IMR-90 (cell line): ENCODE measurements around the gene PHLPP2. TPM values are rescaled to one million over a fixed set of nuclear protein-coding genes. Genes with fewer than 3 reads are reported as not detected.

Experiments used
- ATAC-seq: fragments of 200-7000 bp; cut with Tn5 transposase; 2 replicates; pipeline ENCODE4 v1.9.1; 2020; ENCODE audit warnings: low read depth, mild to moderate bottlenecking, moderate library complexity
- BruUV-seq: library from RNA; stranded (reverse); fragments of 400-500 nt; replicated peaks from 2 replicates; lab custom pipeline; 2021; lab: Mats Ljungman, UMichigan
- CTCF ChIA-PET: fragments of 300-600 bp; formaldehyde crosslinking; extraction: SDS; loops from one replicate; lab custom pipeline; 2021; ENCODE audit warnings: antibody characterized with exemption; lab: Yijun Ruan, JAX
- POLR2A ChIA-PET: fragments of 300-600 bp; sonication (Branson Sonifier 250); formaldehyde crosslinking; loops from one replicate; lab custom pipeline; 2022; ENCODE audit warnings: antibody characterized with exemption; ENCODE audit not compliant: unreplicated experiment; lab: Charles Lee
- DNase-seq: peaks from one replicate; pipeline ENCODE4 v3.0.0; 2013
- H2AFZ ChIP-seq: replicated peaks from 2 replicates; pipeline ENCODE3; 2013; ENCODE audit warnings: low read length, mild to moderate bottlenecking; ENCODE audit not compliant: poor library complexity
- H2AK5ac ChIP-seq: 2 replicates; pipeline ENCODE4 v1.6.1; 2013; ENCODE audit warnings: low read depth, low read length, inconsistent platforms
- H2AK9ac ChIP-seq: replicated peaks from 2 replicates; pipeline ENCODE3; 2013; ENCODE audit warnings: mild to moderate bottlenecking, low read depth, low read length, moderate library complexity; ENCODE audit not compliant: poor library complexity
- H2BK120ac ChIP-seq: 2 replicates; pipeline ENCODE4 v1.6.1; 2013; ENCODE audit warnings: low read depth, low read length, inconsistent platforms
- H2BK15ac ChIP-seq: 3 replicates; pipeline ENCODE4 v1.6.1; 2013; ENCODE audit warnings: low read depth, low read length, inconsistent platforms
- H2BK20ac ChIP-seq: 2 replicates; pipeline ENCODE4 v1.6.1; 2013; ENCODE audit warnings: low read depth, mild to moderate bottlenecking, inconsistent platforms, low read length, moderate library complexity
- H2BK5ac ChIP-seq: 2 replicates; pipeline ENCODE4 v1.6.1; 2013; ENCODE audit warnings: mild to moderate bottlenecking, low read depth, low read length, inconsistent platforms; ENCODE audit not compliant: poor library complexity, severe bottlenecking
- H3K14ac ChIP-seq: replicated peaks from 2 replicates; pipeline ENCODE4 v1.6.1; 2013; ENCODE audit warnings: low read depth, low read length, inconsistent platforms
- H3K18ac ChIP-seq: 2 replicates; pipeline ENCODE4 v1.6.1; 2013; ENCODE audit warnings: low read depth, low read length, control low read depth
- H3K23ac ChIP-seq: 2 replicates; pipeline ENCODE4 v1.6.1; 2013; ENCODE audit warnings: low read depth, low read length, inconsistent platforms
- H3K27ac ChIP-seq: 2 replicates; pipeline ENCODE4 v1.5.1; 2013; ENCODE audit warnings: mild to moderate bottlenecking, control low read depth, low read length; ENCODE audit not compliant: insufficient read depth
- H3K27me3 ChIP-seq: 2 replicates; pipeline ENCODE4 v1.6.1; 2013; ENCODE audit warnings: low read length; ENCODE audit not compliant: control insufficient read depth, insufficient read depth
- H3K36me3 ChIP-seq: 2 replicates; pipeline ENCODE4 v1.6.1; 2013; ENCODE audit warnings: low read length, mixed read lengths; ENCODE audit not compliant: control insufficient read depth, insufficient read depth
- H3K4ac ChIP-seq: 2 replicates; pipeline ENCODE4 v1.6.1; 2013; ENCODE audit warnings: low read depth, low read length, inconsistent platforms
- H3K4me1 ChIP-seq: 2 replicates; pipeline ENCODE4 v1.6.1; 2013; ENCODE audit warnings: low read length, mixed read lengths; ENCODE audit not compliant: control insufficient read depth, insufficient read depth
- H3K4me2 ChIP-seq: 2 replicates; pipeline ENCODE4 v1.6.1; 2013; ENCODE audit warnings: low read depth, mild to moderate bottlenecking, control low read depth, low read length, moderate library complexity
- H3K4me3 ChIP-seq: 2 replicates; pipeline ENCODE4 v1.5.1; 2013; ENCODE audit warnings: low read depth, mild to moderate bottlenecking, control low read depth, low read length, moderate library complexity; ENCODE audit not compliant: insufficient read depth
- H3K56ac ChIP-seq: 2 replicates; pipeline ENCODE4 v1.6.1; 2013; ENCODE audit warnings: low read length, inconsistent platforms; ENCODE audit not compliant: insufficient read depth; ENCODE audit errors: extremely low read depth
- H3K79me1 ChIP-seq, 2 experiments: 2 replicates each; pipeline ENCODE4 v1.6.1; 2013; ENCODE audit warnings: low read length in 2 of 2, inconsistent platforms in 1 of 2, low read depth in 1 of 2
- H3K9ac ChIP-seq: 2 replicates; pipeline ENCODE4 v1.6.1; 2013; ENCODE audit warnings: low read depth, low read length, control low read depth
- H3K9me1 ChIP-seq: 2 replicates; pipeline ENCODE4 v1.6.1; 2013; ENCODE audit warnings: low read length, inconsistent platforms; ENCODE audit not compliant: insufficient read depth
- H3K9me3 ChIP-seq: 2 replicates; pipeline ENCODE4 v1.6.1; 2013; ENCODE audit warnings: low read length; ENCODE audit not compliant: control insufficient read depth, insufficient read depth
- H4K20me1 ChIP-seq: 2 replicates; pipeline ENCODE4 v1.6.1; 2013; ENCODE audit warnings: low read length, inconsistent platforms; ENCODE audit not compliant: insufficient read depth
- H4K5ac ChIP-seq: 2 replicates; pipeline ENCODE4 v1.6.1; 2013; ENCODE audit warnings: mild to moderate bottlenecking, low read depth, low read length, control low read depth
- H4K8ac ChIP-seq, 2 experiments: 2 replicates each; pipeline ENCODE4 v1.6.1; 2013; ENCODE audit warnings: low read depth in 2 of 2, low read length in 2 of 2, control low read depth in 1 of 2, inconsistent platforms in 1 of 2
- H4K91ac ChIP-seq: 2 replicates; pipeline ENCODE4 v1.6.1; 2013; ENCODE audit warnings: low read depth, low read length, inconsistent platforms; ENCODE audit not compliant: insufficient read depth
- BHLHE40 ChIP-seq: fragments of 150-350 bp; IDR thresholded peaks from 2 replicates; pipeline ENCODE4 v1.6.1; 2016; ENCODE audit warnings: mild to moderate bottlenecking, low read depth, low read length
- CEBPB ChIP-seq: IDR thresholded peaks from 2 replicates; pipeline ENCODE4 v1.6.1; 2012; ENCODE audit warnings: low read depth, low read length, improper control_type of control experiment
- CHD1 ChIP-seq: IDR thresholded peaks from 2 replicates; pipeline ENCODE4 v1.6.1; 2012; ENCODE audit warnings: low read depth, low read length, improper control_type of control experiment
- CTCF ChIP-seq: conservative IDR thresholded peaks from 2 replicates; pipeline ENCODE4 v1.5.1; 2012; ENCODE audit warnings: mild to moderate bottlenecking, low read depth, low read length, improper control_type of control experiment
- ELK1 ChIP-seq: fragments of 150-350 bp; IDR thresholded peaks from 2 replicates; pipeline ENCODE4 v1.6.1; 2016; ENCODE audit warnings: low read depth, mild to moderate bottlenecking, low read length, moderate library complexity, borderline replicate concordance
- FOS ChIP-seq: fragments of 150-350 bp; IDR thresholded peaks from 2 replicates; pipeline ENCODE4 v1.6.1; 2016; ENCODE audit warnings: low read depth, low read length
- MAFK ChIP-seq: IDR thresholded peaks from 2 replicates; pipeline ENCODE4 v1.6.1; 2012; ENCODE audit warnings: low read depth, low read length, improper control_type of control experiment
- MAZ ChIP-seq: IDR thresholded peaks from 2 replicates; pipeline ENCODE4 v1.6.1; 2012; ENCODE audit warnings: low read depth, mild to moderate bottlenecking, low read length, improper control_type of control experiment, moderate library complexity, borderline replicate concordance
- MXI1 ChIP-seq: IDR thresholded peaks from 2 replicates; pipeline ENCODE4 v1.6.1; 2012; ENCODE audit warnings: low read depth, mild to moderate bottlenecking, low read length, moderate library complexity, borderline replicate concordance
- NFE2L2 ChIP-seq: fragments of 150-350 bp; IDR thresholded peaks from 2 replicates; pipeline ENCODE4 v1.6.1; 2016; ENCODE audit warnings: low read depth, mild to moderate bottlenecking, low read length
- POLR2A ChIP-seq: IDR thresholded peaks from 2 replicates; pipeline ENCODE4 v1.6.1; 2012; ENCODE audit warnings: mild to moderate bottlenecking, low read depth, low read length
- RAD21 ChIP-seq: IDR thresholded peaks from 2 replicates; pipeline ENCODE4 v1.6.1; 2012; ENCODE audit warnings: low read length, improper control_type of control experiment
- RCOR1 ChIP-seq: IDR thresholded peaks from 2 replicates; pipeline ENCODE4 v1.6.1; 2012; ENCODE audit warnings: mild to moderate bottlenecking, low read length, improper control_type of control experiment; ENCODE audit not compliant: insufficient replicate concordance
- RFX5 ChIP-seq: IDR thresholded peaks from 2 replicates; pipeline ENCODE4 v1.8.0; 2012; ENCODE audit warnings: low read depth, mild to moderate bottlenecking, low read length, moderate library complexity
- SMC3 ChIP-seq: fragments of 150-350 bp; IDR thresholded peaks from 2 replicates; pipeline ENCODE4 v1.6.1; 2016; ENCODE audit warnings: low read depth, mild to moderate bottlenecking, antibody characterized with exemption, low read length, moderate library complexity
- USF2 ChIP-seq: fragments of 150-350 bp; IDR thresholded peaks from 2 replicates; pipeline ENCODE4 v1.6.1; 2017; ENCODE audit warnings: mild to moderate bottlenecking, antibody characterized with exemption, low read length, low read depth
- WGBS, 2 experiments: methylation state at CpG; one replicate each; pipeline versions ENCODE4 v1.1.5 to v1.1.7; 2013; ENCODE audit warnings: missing lambda C conversion rate in 2 of 2; ENCODE audit not compliant: insufficient read length in 1 of 2; ENCODE audit errors: extremely low coverage in 2 of 2; 5-methylcytosine and 5-hydroxymethylcytosine counted together
- dilution Hi-C: fragments of 300-500 bp; cut with HindIII; formaldehyde crosslinking; loops from one replicate; pipeline ENCODE4 v1.14.3; 2018; ENCODE audit warnings: low sequenced_read_pairs; ENCODE audit not compliant: unreplicated experiment
- in situ Hi-C: fragments of 300-500 bp; cut with MboI; formaldehyde crosslinking; loops from 3 replicates; pipeline ENCODE4 v1.14.3; 2019; ENCODE audit warnings: low sequenced_read_pairs, inconsistent platforms, mixed read lengths
- intact Hi-C: fragments of 100-400 bp; cut with micrococcal nuclease; formaldehyde crosslinking; loops from 2 replicates; pipeline ENCODE4 v1.10.0; 2022
- polyA plus RNA-seq, 3 experiments: library from polyadenylated mRNA; depleted of rRNA; stranded (reverse); fragments of >200 nt; gene quantifications; 2 replicates each; pipeline ENCODE4 v1.2.3, GENCODE V29; 2012; ENCODE audit warnings: low replicate concordance in 1 of 3
- total RNA-seq: library from RNA; depleted of rRNA; stranded (reverse); fragments of >200 nt; gene quantifications from 2 replicates; pipeline ENCODE4 v1.2.3, GENCODE V29; 2012

The PHLPP2 gene
- total and polyA plus RNA-seq, 2 of the 4 experiments (the other 2 are of a cell fraction): 6.8 to 10.2 TPM

- H2BK15ac ChIP-seq: no peak overlapping the region
- ChIA-PET CTCF (no interaction called here), POLR2A (interaction anchor here (0.6 kb wide), 1 partner anchor 1103 kb away, joined by 3 read pairs; no protein-coding TSS in a partner anchor)
- no peak overlapping the region for H4K8ac ChIP-seq
- H4K91ac ChIP-seq: no peak overlapping the region
- no peak overlapping the region for H3K23ac ChIP-seq
- BruUV-seq: no TSS peak
- intact Hi-C loops (no loop called here), dilution Hi-C loops (no loop called here), in situ Hi-C loops (no loop called here)
- no peak overlapping the region for H4K5ac ChIP-seq
- no peak overlapping the region for H3K4me2 ChIP-seq
- DNase-seq: no peak
- 0 out of 2 replicates have a peak, but pooled peaks cover 4% of the 10 kb centered on the region for H4K20me1 ChIP-seq
- peaks cover 6% of the 10 kb centered on the region in 2 experiments; a peak in 2 of 4 replicates for H3K79me1 ChIP-seq
- H3K9me1 ChIP-seq: peaks cover 10% of the 10 kb centered on the region; the same call in 1 of the 2 replicates
- no peak overlapping the region for H3K14ac ChIP-seq
- H3K56ac ChIP-seq: no peak overlapping the region
- H2AK5ac ChIP-seq: no peak overlapping the region
- H3K9me3 ChIP-seq: no peaks in the 10 kb centered on the region
- H2BK5ac ChIP-seq: no peak overlapping the region
- no peak overlapping the region for H2AK9ac ChIP-seq
- no peak overlapping the region for H3K9ac ChIP-seq
- ATAC-seq: no peak
- H3K27me3 ChIP-seq: no peaks in the 10 kb centered on the region
- no peak overlapping the region for H3K4me3 ChIP-seq
- H3K36me3 ChIP-seq: peaks cover 21% of the 10 kb centered on the region
- no peak overlapping the region for H2AFZ ChIP-seq
- no peak overlapping the region for H2BK120ac ChIP-seq
- H2BK20ac ChIP-seq: no peak overlapping the region
- H3K4ac ChIP-seq: no peak overlapping the region
- TF ChIP-seq FOS: no peak
- no peak for TF ChIP-seq RCOR1
- TF ChIP-seq NFE2L2: no peak
- no peak for TF ChIP-seq MAZ
- TF ChIP-seq CEBPB: no peak
- TF ChIP-seq MXI1: no peak
- no peak for TF ChIP-seq SMC3
- TF ChIP-seq CHD1: no peak
- no peak for TF ChIP-seq POLR2A
- TF ChIP-seq RFX5: no peak
- no peak for TF ChIP-seq ELK1
- no peak for TF ChIP-seq BHLHE40
- TF ChIP-seq CTCF: no peak
- no peak for TF ChIP-seq MAFK
- no peak for TF ChIP-seq USF2
- no peak for TF ChIP-seq RAD21
- no peak overlapping the region for H3K27ac ChIP-seq
- peaks cover 5% of the 10 kb centered on the region for H3K4me1 ChIP-seq
- no CpG with 5 or more reads among the region's 3 CpGs for WGBS, 2 experiments
- H3K18ac ChIP-seq: no peak overlapping the region
These were observed 52.4 kb downstream of the PHLPP2 start for GRCh38 chr16:71672125-71672524.
